ENCODE data around the gene CD33.

CD33 gene

GRCh38 chr19:51259348-51260245, 34.7 kb downstream of the CD33 start:
- DNase-seq, result peak; percentile 26

GRCh38 chr19:51263808-51264207, 38.9 kb downstream of the CD33 start:
- DNase-seq, result no peak

- DNase-seq, result no peak
Observed at GRCh38 chr19:51271067-51271466, 46.2 kb downstream of the CD33 start.

GRCh38 chr19:51272183-51272810, 47.4 kb downstream of the CD33 start:
- peak; percentile 25 for DNase-seq

GRCh38 chr19:51274049-51274770, 49.3 kb downstream of the CD33 start:
- no peak for DNase-seq

GRCh38 chr19:51277112-51277511, 52.2 kb downstream of the CD33 start:
- DNase-seq, result no peak

GRCh38 chr19:51282335-51282734, 57.5 kb downstream of the CD33 start:
- DNase-seq, result no peak

GRCh38 chr19:51285682-51286081, 60.8 kb downstream of the CD33 start:
- DNase-seq, result no peak

Data from activated CD8-positive, alpha-beta memory T cell treated with anti-CD3 and anti-CD28 coated beads, Interleukin-2, amount 50 U/mL, for 4 hours (primary cell).